Measurements from ENCODE around the gene KRT79.

- TF ChIP-seq TCF7L2 (IDR thresholded peaks at IDR 0.05; ENCODE audit: low read depth, low read length), result no peak
- TF ChIP-seq, protein P1, sequence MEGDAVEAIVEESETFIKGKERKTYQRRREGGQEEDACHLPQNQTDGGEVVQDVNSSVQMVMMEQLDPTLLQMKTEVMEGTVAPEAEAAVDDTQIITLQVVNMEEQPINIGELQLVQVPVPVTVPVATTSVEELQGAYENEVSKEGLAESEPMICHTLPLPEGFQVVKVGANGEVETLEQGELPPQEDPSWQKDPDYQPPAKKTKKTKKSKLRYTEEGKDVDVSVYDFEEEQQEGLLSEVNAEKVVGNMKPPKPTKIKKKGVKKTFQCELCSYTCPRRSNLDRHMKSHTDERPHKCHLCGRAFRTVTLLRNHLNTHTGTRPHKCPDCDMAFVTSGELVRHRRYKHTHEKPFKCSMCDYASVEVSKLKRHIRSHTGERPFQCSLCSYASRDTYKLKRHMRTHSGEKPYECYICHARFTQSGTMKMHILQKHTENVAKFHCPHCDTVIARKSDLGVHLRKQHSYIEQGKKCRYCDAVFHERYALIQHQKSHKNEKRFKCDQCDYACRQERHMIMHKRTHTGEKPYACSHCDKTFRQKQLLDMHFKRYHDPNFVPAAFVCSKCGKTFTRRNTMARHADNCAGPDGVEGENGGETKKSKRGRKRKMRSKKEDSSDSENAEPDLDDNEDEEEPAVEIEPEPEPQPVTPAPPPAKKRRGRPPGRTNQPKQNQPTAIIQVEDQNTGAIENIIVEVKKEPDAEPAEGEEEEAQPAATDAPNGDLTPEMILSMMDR (IDR thresholded peaks at IDR 0.05), result no peak
Measured at GRCh38 chr12:52837781-52838608, 3.9 kb upstream of the KRT79 start.

Data from Panc1 (cell line).